ENCODE measurements around the gene TAC4.

TAC4 gene

DNA sequence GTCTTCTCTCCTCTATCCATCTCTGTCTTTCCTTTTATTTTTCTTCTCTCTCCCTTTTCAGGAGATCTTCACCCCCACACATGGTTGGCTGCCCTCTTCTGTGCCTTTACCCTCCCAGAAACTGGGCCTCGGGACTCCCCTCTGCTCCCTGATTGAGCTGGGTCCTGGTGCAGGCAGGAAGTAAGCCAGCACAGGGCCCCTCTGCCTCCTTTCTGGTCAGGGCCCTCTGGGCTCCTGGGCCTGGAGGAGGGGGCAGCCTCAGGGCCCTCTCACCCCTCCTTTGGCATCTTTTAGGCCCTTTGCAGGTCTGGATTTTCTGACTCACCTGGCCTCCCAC is 21.1 kb upstream of the TAC4 start:
- no peaks in the 10 kb centered on the region for H3K4me1 ChIP-seq (ENCODE audit: control insufficient read depth, low read length)
- H3K4me3 ChIP-seq (ENCODE audit: low read length): no peak overlapping the region
- no peak overlapping the region for H3K27ac ChIP-seq (ENCODE audit: low read depth, low read length)
- H4K20me1 ChIP-seq (ENCODE audit: control insufficient read depth, insufficient read depth, low read depth, low read length): no peaks in the 10 kb centered on the region
- no peak overlapping the region for H3K4me2 ChIP-seq (ENCODE audit: low read length)
- H3K27me3 ChIP-seq (ENCODE audit: control insufficient read depth, low read length): no peaks in the 10 kb centered on the region
- no peaks in the 10 kb centered on the region for H3K9me3 ChIP-seq (ENCODE audit: control insufficient read depth, insufficient read depth, low read length)
- TF ChIP-seq CTCF (IDR thresholded peaks at IDR 0.05; ENCODE audit: low read depth, low read length, poor library complexity, severe bottlenecking): no peak
- TF ChIP-seq EZH2phosphoT487 (IDR thresholded peaks at IDR 0.05; ENCODE audit: borderline replicate concordance, low read length): no peak
- no peaks in the 10 kb centered on the region for H3K36me3 ChIP-seq (ENCODE audit: control insufficient read depth, low read length)
- H3K79me2 ChIP-seq (ENCODE audit: control insufficient read depth, low read length): no peaks in the 10 kb centered on the region
- H3F3A ChIP-seq (ENCODE audit: control insufficient read depth, insufficient read depth): no peaks in the 10 kb centered on the region
- H3K9me2 ChIP-seq (replicated peaks; ENCODE audit: control insufficient read depth, low read length): no peaks in the 10 kb centered on the region

GRCh38 chr17:49866882-49867413 is 19.1 kb upstream of the TAC4 start:
- no peak overlapping the region for H3K27ac ChIP-seq (ENCODE audit: low read depth, low read length)
- no peaks in the 10 kb centered on the region for H3K36me3 ChIP-seq (ENCODE audit: control insufficient read depth, low read length)
- no peak overlapping the region for H3K4me2 ChIP-seq (ENCODE audit: low read length)
- no peaks in the 10 kb centered on the region for H3K27me3 ChIP-seq (ENCODE audit: control insufficient read depth, low read length)
- H3K9me3 ChIP-seq (ENCODE audit: control insufficient read depth, insufficient read depth, low read length): no peaks in the 10 kb centered on the region
- no peaks in the 10 kb centered on the region for H3K4me1 ChIP-seq (ENCODE audit: control insufficient read depth, low read length)
- H4K20me1 ChIP-seq (ENCODE audit: control insufficient read depth, insufficient read depth, low read depth, low read length): no peaks in the 10 kb centered on the region
- no peak for TF ChIP-seq EZH2phosphoT487 (IDR thresholded peaks at IDR 0.05; ENCODE audit: borderline replicate concordance, low read length)
- no peak for TF ChIP-seq CTCF (IDR thresholded peaks at IDR 0.05; ENCODE audit: low read depth, low read length, poor library complexity, severe bottlenecking)
- H3K79me2 ChIP-seq (ENCODE audit: control insufficient read depth, low read length): no peaks in the 10 kb centered on the region
- H3K4me3 ChIP-seq (ENCODE audit: low read length): no peak overlapping the region
- H3K9me2 ChIP-seq (replicated peaks; ENCODE audit: control insufficient read depth, low read length): no peaks in the 10 kb centered on the region
- H3F3A ChIP-seq (ENCODE audit: control insufficient read depth, insufficient read depth): no peaks in the 10 kb centered on the region

GRCh38 chr17:49866019-49866380 is 18.1 kb upstream of the TAC4 start:
- no peak overlapping the region for H3K4me3 ChIP-seq (ENCODE audit: low read length)
- H3K79me2 ChIP-seq (ENCODE audit: control insufficient read depth, low read length): no peaks in the 10 kb centered on the region
- H3F3A ChIP-seq (ENCODE audit: control insufficient read depth, insufficient read depth): no peaks in the 10 kb centered on the region
- H3K9me3 ChIP-seq (ENCODE audit: control insufficient read depth, insufficient read depth, low read length): no peaks in the 10 kb centered on the region
- no peaks in the 10 kb centered on the region for H3K9me2 ChIP-seq (replicated peaks; ENCODE audit: control insufficient read depth, low read length)
- H4K20me1 ChIP-seq (ENCODE audit: control insufficient read depth, insufficient read depth, low read depth, low read length): no peaks in the 10 kb centered on the region
- TF ChIP-seq CTCF (IDR thresholded peaks at IDR 0.05; ENCODE audit: low read depth, low read length, poor library complexity, severe bottlenecking) (no peak), EZH2phosphoT487 (IDR thresholded peaks at IDR 0.05; ENCODE audit: borderline replicate concordance, low read length) (no peak)
- H3K4me2 ChIP-seq (ENCODE audit: low read length): no peak overlapping the region
- H3K4me1 ChIP-seq (ENCODE audit: control insufficient read depth, low read length): no peaks in the 10 kb centered on the region
- H3K27ac ChIP-seq (ENCODE audit: low read depth, low read length): no peak overlapping the region
- no peaks in the 10 kb centered on the region for H3K36me3 ChIP-seq (ENCODE audit: control insufficient read depth, low read length)
- no peaks in the 10 kb centered on the region for H3K27me3 ChIP-seq (ENCODE audit: control insufficient read depth, low read length)
